HepG2 (cell line): ENCODE measurements around the gene BIRC6. TPM values are rescaled to one million over a fixed set of nuclear protein-coding genes. Genes with fewer than 3 reads are reported as not detected.

Experiments
- ATAC-seq: fragments of 200-7000 bp; cut with Tn5 transposase; 3 replicates; pipeline ENCODE4 v1.9.1; 2020; ENCODE audit warnings: mild to moderate bottlenecking, moderate library complexity
- BruUV-seq: library from RNA; stranded (reverse); fragments of 400-500 nt; replicated peaks from 2 replicates; lab custom pipeline; 2021; lab: Mats Ljungman, UMichigan
- CTCF ChIA-PET: fragments of 300-600 bp; formaldehyde crosslinking; extraction: SDS; loops from one replicate; lab custom pipeline; 2021; ENCODE audit warnings: low total read pairs, inconsistent platforms, low intra/inter-chr PET ratio; lab: Yijun Ruan, JAX
- POLR2A ChIA-PET: fragments of 350-600 bp; sonication (Branson Sonifier 250); formaldehyde crosslinking; loops from one replicate; lab custom pipeline; 2020; ENCODE audit warnings: antibody characterized with exemption, inconsistent platforms; lab: Yijun Ruan, JAX
- DNase-seq: peaks from one replicate; pipeline ENCODE4 v3.0.0-alpha.2; 2015; ENCODE audit warnings: low spot score
- FAIRE-seq: peaks from 3 replicates; lab custom pipeline; 2011; peaks lifted over from hg19 to GRCh38; lab: Jason Lieb, UNC
- H2AFZ ChIP-seq: one replicate; pipeline ENCODE4 v1.6.1; 2011; ENCODE audit warnings: low read length, inconsistent platforms
- H3K27ac ChIP-seq: fragments of 300-600 bp; 3 replicates; pipeline ENCODE4 v1.8.0; 2011; ENCODE audit warnings: mixed run types, mild to moderate bottlenecking, mixed read lengths, low read length, inconsistent platforms; ENCODE audit not compliant: insufficient read depth; ENCODE audit errors: extremely low read length
- H3K27me3 ChIP-seq, 2 experiments: fragments of 200-600 bp in 1 of 2; 2 replicates in 1 of 2; 3 replicates in 1 of 2; pipeline versions ENCODE4 v1.6.0 to v1.8.0; 2011; ENCODE audit warnings: low read length in 2 of 2, mild to moderate bottlenecking in 2 of 2, moderate library complexity in 2 of 2, inconsistent platforms in 1 of 2; ENCODE audit not compliant: insufficient read depth in 2 of 2, control insufficient read depth in 1 of 2
- H3K36me3 ChIP-seq, 2 experiments: fragments of 200-600 bp in 1 of 2; replicated peaks in 1 of 2; 2 replicates in 1 of 2; 3 replicates in 1 of 2; pipeline versions ENCODE4 v1.5.1 to v1.8.0; 2011; ENCODE audit warnings: low read length in 2 of 2, inconsistent platforms in 1 of 2; ENCODE audit not compliant: insufficient read depth in 2 of 2, control insufficient read depth in 1 of 2
- H3K4me1 ChIP-seq: 2 replicates; pipeline ENCODE4 v1.5.1; 2012; ENCODE audit warnings: low read length, inconsistent platforms; ENCODE audit not compliant: insufficient read depth
- H3K4me2 ChIP-seq: 2 replicates; pipeline ENCODE4 v1.6.0; 2011; ENCODE audit warnings: low read depth, low read length, inconsistent platforms
- H3K4me3 ChIP-seq, 3 experiments: fragments of 200-600 bp in 1 of 3; sonication (generic), shearing (Covaris generic) in 1 of 3; replicated peaks in 1 of 3; 2 replicates each; pipeline ENCODE4 v1.5.1; 2011 to 2016; ENCODE audit warnings: low read length in 3 of 3, inconsistent platforms in 2 of 3, low read depth in 2 of 3, mild to moderate bottlenecking in 2 of 3, control low read depth in 1 of 3, mixed read lengths in 1 of 3; ENCODE audit not compliant: insufficient read depth in 1 of 3
- H3K79me2 ChIP-seq: one replicate; pipeline ENCODE4 v1.6.1; 2011; ENCODE audit warnings: low read length, inconsistent platforms; ENCODE audit not compliant: insufficient read depth
- H3K9ac ChIP-seq: 2 replicates; pipeline ENCODE4 v1.6.0; 2011; ENCODE audit warnings: mild to moderate bottlenecking, low read depth, low read length, inconsistent platforms; ENCODE audit not compliant: insufficient read depth
- H3K9me3 ChIP-seq: 2 replicates; pipeline ENCODE4 v1.5.1; 2012; ENCODE audit warnings: mild to moderate bottlenecking, low read length
- H4K20me1 ChIP-seq: 2 replicates; pipeline ENCODE4 v1.6.0; 2011; ENCODE audit warnings: inconsistent platforms, mild to moderate bottlenecking, low read length, moderate library complexity; ENCODE audit not compliant: insufficient read depth
- ATF3 ChIP-seq: sonication (generic); formaldehyde crosslinking; IDR thresholded peaks from 2 replicates; pipeline ENCODE4 v1.4.0; 2020; ENCODE audit warnings: missing genetic modification reagents
- CENPT ChIP-seq: sonication (generic); formaldehyde crosslinking; IDR thresholded peaks from 2 replicates; pipeline ENCODE4 v1.8.0; 2022; ENCODE audit warnings: low read depth, mild to moderate bottlenecking, moderate library complexity, missing genetic modification reagents
- DZIP1 ChIP-seq: sonication (generic); formaldehyde crosslinking; IDR thresholded peaks from 2 replicates; pipeline ENCODE4 v1.5.0; 2020; ENCODE audit warnings: mild to moderate bottlenecking, missing genetic modification reagents
- HNF4G ChIP-seq, 2 experiments: sonication (generic) in 1 of 2; formaldehyde crosslinking in 1 of 2; IDR thresholded peaks; 2 replicates each; pipeline versions ENCODE4 v1.4.0 to v1.6.1; 2011 to 2020; ENCODE audit warnings: borderline replicate concordance in 2 of 2, low read depth in 2 of 2, mild to moderate bottlenecking in 2 of 2, low read length in 1 of 2, missing genetic modification reagents in 1 of 2, moderate library complexity in 1 of 2
- HOMEZ ChIP-seq: IDR thresholded peaks from 2 replicates; pipeline ENCODE4 v1.6.1; 2016; ENCODE audit warnings: low read depth
- NFE2L1 ChIP-seq: sonication (generic); formaldehyde crosslinking; IDR thresholded peaks from 2 replicates; pipeline ENCODE4 v1.4.0; 2020; ENCODE audit warnings: missing genetic modification reagents, mild to moderate bottlenecking, borderline replicate concordance
- RBFOX2 ChIP-seq: fragments of 200-400 bp; formaldehyde crosslinking; IDR thresholded peaks from 2 replicates; pipeline ENCODE4 v1.6.1; 2017; ENCODE audit warnings: low read depth, mild to moderate bottlenecking, low read length
- SUZ12 ChIP-seq: fragments of 150-350 bp; IDR thresholded peaks from 2 replicates; pipeline ENCODE4 v1.6.1; 2014; ENCODE audit warnings: low read depth, low read length
- ZGPAT ChIP-seq: IDR thresholded peaks from 2 replicates; pipeline ENCODE4 v1.6.1; 2016; ENCODE audit warnings: mild to moderate bottlenecking
- ZNF713 ChIP-seq: sonication (generic); formaldehyde crosslinking; IDR thresholded peaks from 2 replicates; pipeline ENCODE4 v1.4.0; 2020; ENCODE audit warnings: mild to moderate bottlenecking, missing genetic modification reagents
- ZNF737 ChIP-seq: sonication (generic); formaldehyde crosslinking; IDR thresholded peaks from 2 replicates; pipeline ENCODE4 v1.5.0; 2020; ENCODE audit warnings: missing genetic modification reagents, mild to moderate bottlenecking, borderline replicate concordance
- WGBS: methylation state at CpG from one replicate; pipeline ENCODE4 v1.1.6; 2017; ENCODE audit warnings: low lambda C conversion rate; 5-methylcytosine and 5-hydroxymethylcytosine counted together
- in situ Hi-C: cut with HindIII; loops from 2 replicates; pipeline ENCODE4 v1.10.0; 2017; ENCODE audit warnings: low pct_unique_long_range_greater_than_20kb; ENCODE audit not compliant: extremely low pct_ligation_motif_present
- intact Hi-C: fragments of 100-400 bp; cut with micrococcal nuclease; formaldehyde crosslinking; loops from one replicate; pipeline ENCODE4 v1.10.0; 2022; ENCODE audit not compliant: unreplicated experiment
- polyA plus RNA-seq, 8 experiments: library from polyadenylated mRNA; depleted of rRNA in 3 of 8; stranded (reverse) in 7 of 8; unstranded in 1 of 8; fragments of >200 nt; fragmentation: Illumina TruSeq in 4 of 8; extraction: Trizol in 4 of 8; gene quantifications; 2 replicates each; pipeline versions ENCODE4 v1.2.1 to v1.2.3, GENCODE V29; 2011 to 2016; ENCODE audit warnings: low read depth in 4 of 8, missing spikeins in 1 of 8, mixed read lengths in 1 of 8; ENCODE audit not compliant: insufficient read depth in 1 of 8
- total RNA-seq, 5 experiments: library from RNA; depleted of rRNA; stranded (reverse); fragments of >200 nt; fragmentation: Illumina TruSeq; extraction: Trizol; gene quantifications; 2 replicates each; pipeline ENCODE4 v1.2.3, GENCODE V29; 2016; ENCODE audit warnings: low read depth in 1 of 5

The BIRC6 gene
- total and polyA plus RNA-seq, 2 of the 13 experiments (the other 11 are each of a cell fraction or from before 2014, with no cell fraction given) = 65.6 to 120 TPM

GRCh38 chr2:32436150-32436549 is 79.3 kb downstream of the BIRC6 start:
- in situ Hi-C loops (no loop called here), intact Hi-C loops (no loop called here)
- Histone ChIP-seq H3K27me3 (no peaks in the 10 kb centered on the region), H3K27ac (no peak overlapping the region), H3K4me1 (peaks cover 6% of the 10 kb centered on the region), H4K20me1 (no peaks in the 10 kb centered on the region), H3K9me3 (no peaks in the 10 kb centered on the region), H3K4me2 (no peak overlapping the region), H3K4me3 (no peak overlapping the region), H3K9ac (no peak overlapping the region), H3K36me3 (peaks cover 23 to 73% of the 10 kb centered on the region in 2 experiments), H3K79me2 (no peaks in the 10 kb centered on the region), H2AFZ (no peak overlapping the region)
- WGBS = 94% methylated on average over 6 of the region's 6 CpGs
- no peak for ATAC-seq
- no TSS peak for BruUV-seq
- POLR2A ChIA-PET = no interaction called here
- FAIRE-seq = no peak
- CTCF ChIA-PET = no interaction called here
- TF ChIP-seq ZNF737 (CRISPR knock-in tag) (no peak), HOMEZ (peak; percentile 34; the same call in 1 of the 2 replicates)
- DNase-seq = no peak

GRCh38 chr2:32442020-32442467 is 85.2 kb downstream of the BIRC6 start:
- peak overlapping the region; percentile 72 for H3K4me2 ChIP-seq
- 5% methylated on average over 7 of the region's 7 CpGs for WGBS
- peak overlapping the region; percentile 32 for H3K9ac ChIP-seq
- CTCF ChIA-PET = no interaction called here
- no peaks in the 10 kb centered on the region for H3K79me2 ChIP-seq
- H3K27me3 ChIP-seq = no peaks in the 10 kb centered on the region
- peak overlapping the region in 2 of 3 experiments; percentile 20 to 25; a peak in 2 of 6 replicates for H3K4me3 ChIP-seq
- in situ Hi-C loops = no loop called here
- peaks cover 20 to 60% of the 10 kb centered on the region in 2 experiments for H3K36me3 ChIP-seq
- H3K27ac ChIP-seq = peak overlapping the region; percentile 82
- peak; percentile 90 for DNase-seq
- BruUV-seq = no TSS peak
- POLR2A ChIA-PET = no interaction called here
- intact Hi-C loops = no loop called here
- ATAC-seq = peak; percentile 98
- H2AFZ ChIP-seq = no peak overlapping the region
- no peaks in the 10 kb centered on the region for H3K9me3 ChIP-seq
- peak; percentile 74 for FAIRE-seq
- no peaks in the 10 kb centered on the region for H4K20me1 ChIP-seq
- peaks cover 42% of the 10 kb centered on the region for H3K4me1 ChIP-seq
- TF ChIP-seq ZGPAT (CRISPR knock-in tag) = peak; percentile 58; the same call in 1 of the 2 replicates
- 0 out of 2 replicates have a peak, but pooled peaks have one; percentile 18 for TF ChIP-seq RBFOX2
- TF ChIP-seq SUZ12 = no peak
- no peak for TF ChIP-seq HNF4G (IDR thresholded peaks at IDR 0.05; ENCODE audit: borderline replicate concordance, low read depth, low read length)
- no peak for TF ChIP-seq HNF4G (CRISPR knock-in tag; IDR thresholded peaks at IDR 0.05; ENCODE audit: borderline replicate concordance, low read depth)
- no peak for TF ChIP-seq ATF3 (CRISPR knock-in tag)
- TF ChIP-seq ZNF713 (CRISPR knock-in tag) = no peak
- no peak for TF ChIP-seq NFE2L1
- no peak for TF ChIP-seq DZIP1 (CRISPR knock-in tag)
- no peak for TF ChIP-seq CENPT (CRISPR knock-in tag)
